GM18498 (cell line): Measurements from ENCODE around the gene TSPY2.
"Not testable (repeated sequence)": the region's sequence is repeated elsewhere in the genome, so short reads cannot be mapped to it uniquely, and the experiment has no call there.

Experiments used
- ATAC-seq: cut with Tn5 transposase; IDR thresholded peaks from one replicate; pipeline ENCODE4 v1.9.1; 2021; ENCODE audit warnings: mild to moderate bottlenecking, moderate library complexity; ENCODE audit not compliant: unreplicated experiment

TSPY2 gene, protein sequence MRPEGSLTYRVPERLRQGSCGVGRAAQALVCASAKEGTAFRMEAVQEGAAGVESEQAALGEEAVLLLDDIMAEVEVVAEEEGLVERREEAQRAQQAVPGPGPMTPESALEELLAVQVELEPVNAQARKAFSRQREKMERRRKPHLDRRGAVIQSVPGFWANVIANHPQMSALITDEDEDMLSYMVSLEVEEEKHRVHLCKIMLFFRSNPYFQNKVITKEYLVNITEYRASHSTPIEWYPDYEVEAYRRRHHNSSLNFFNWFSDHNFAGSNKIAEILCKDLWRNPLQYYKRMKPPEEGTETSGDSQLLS

GRCh38 chrY:6245923-6246322 is at the start of gene TSPY2:
Gene TSPY2, plus strand, starts transcription at chrY:6246223. Its CDS starts 46 bp downstream, at chrY:6246269.
- not testable (repeated sequence) for ATAC-seq

GRCh38 chrY:6209565-6209964 is 36.5 kb upstream of the TSPY2 start:
- ATAC-seq = not testable (repeated sequence)

DNA sequence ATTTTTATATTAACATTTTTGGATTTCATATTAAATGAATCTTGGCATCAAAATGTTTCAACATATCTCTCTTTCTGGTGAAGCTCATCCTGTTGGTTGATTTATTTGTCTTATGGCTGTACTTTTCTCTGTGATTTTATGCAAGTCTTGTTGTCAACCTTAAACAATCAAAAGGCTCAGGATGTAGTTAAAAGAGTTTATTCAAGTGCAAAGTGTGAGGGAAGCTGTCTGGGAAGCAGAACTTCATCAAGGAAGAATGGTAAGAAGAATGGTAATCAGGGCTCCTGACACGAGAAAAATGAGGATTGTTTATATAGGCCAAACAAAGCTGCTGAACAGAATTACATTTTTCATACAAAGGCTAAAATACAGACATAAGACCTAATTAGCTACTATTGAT is 29.0 kb upstream of the TSPY2 start:
- not testable (repeated sequence) for ATAC-seq

GRCh38 chrY:6269839-6270238 is 23.8 kb downstream of the TSPY2 start:
- not testable (repeated sequence) for ATAC-seq
